ENCODE results near the gene SCARF1.

- TF ChIP-seq, protein P1, sequence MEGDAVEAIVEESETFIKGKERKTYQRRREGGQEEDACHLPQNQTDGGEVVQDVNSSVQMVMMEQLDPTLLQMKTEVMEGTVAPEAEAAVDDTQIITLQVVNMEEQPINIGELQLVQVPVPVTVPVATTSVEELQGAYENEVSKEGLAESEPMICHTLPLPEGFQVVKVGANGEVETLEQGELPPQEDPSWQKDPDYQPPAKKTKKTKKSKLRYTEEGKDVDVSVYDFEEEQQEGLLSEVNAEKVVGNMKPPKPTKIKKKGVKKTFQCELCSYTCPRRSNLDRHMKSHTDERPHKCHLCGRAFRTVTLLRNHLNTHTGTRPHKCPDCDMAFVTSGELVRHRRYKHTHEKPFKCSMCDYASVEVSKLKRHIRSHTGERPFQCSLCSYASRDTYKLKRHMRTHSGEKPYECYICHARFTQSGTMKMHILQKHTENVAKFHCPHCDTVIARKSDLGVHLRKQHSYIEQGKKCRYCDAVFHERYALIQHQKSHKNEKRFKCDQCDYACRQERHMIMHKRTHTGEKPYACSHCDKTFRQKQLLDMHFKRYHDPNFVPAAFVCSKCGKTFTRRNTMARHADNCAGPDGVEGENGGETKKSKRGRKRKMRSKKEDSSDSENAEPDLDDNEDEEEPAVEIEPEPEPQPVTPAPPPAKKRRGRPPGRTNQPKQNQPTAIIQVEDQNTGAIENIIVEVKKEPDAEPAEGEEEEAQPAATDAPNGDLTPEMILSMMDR (IDR thresholded peaks at IDR 0.05; ENCODE audit: low read depth, low read length): no peak
- TF ChIP-seq POLR2A (IDR thresholded peaks at IDR 0.05; ENCODE audit: extremely low read depth, insufficient read length) (no peak), MAX (IDR thresholded peaks at IDR 0.05; ENCODE audit: low read depth, low read length) (no peak)
Observed at GRCh38 chr17:1616101-1616500, 29.4 kb downstream of the SCARF1 start.

Measured in NB4 (cell line).